ENCODE data around the gene TRIM9. TPM values are rescaled to one million over a fixed set of nuclear protein-coding genes. Genes with fewer than 3 reads are reported as not detected.

Gene TRIM9
- total RNA-seq, 1 experiment from 2014 or later = 9.8 TPM

- intact Hi-C loops (cut with micrococcal nuclease; ENCODE audit: unreplicated experiment) = loop anchor here (5.0 kb wide), 2 partner anchors 52 to 588 kb away; no protein-coding TSS in a partner anchor
- POLR2A ChIA-PET (ENCODE audit: low non-redundant PET) = no interaction called here
- Histone ChIP-seq H3K4me3 (ENCODE audit: low read depth, low read length, poor library complexity, severe bottlenecking) (no peak overlapping the region), H3K4me1 (ENCODE audit: insufficient read depth, low read length, poor library complexity, severe bottlenecking) (no peaks in the 10 kb centered on the region), H3K27me3 (replicated peaks; ENCODE audit: insufficient read depth, low read depth, low read length, poor library complexity) (no peaks in the 10 kb centered on the region), H3K9me3 (ENCODE audit: low read depth, low read length, poor library complexity, severe bottlenecking) (no peaks in the 10 kb centered on the region), H3K27ac (ENCODE audit: low read depth, low read length, poor library complexity, severe bottlenecking) (no peak overlapping the region), H3K36me3 (ENCODE audit: insufficient read depth, low read length, poor library complexity, severe bottlenecking) (no peaks in the 10 kb centered on the region)
- TF ChIP-seq CTCF (conservative IDR thresholded peaks at IDR 0.05; ENCODE audit: low read depth, low read length) = no peak
- TF ChIP-seq EZH2 (IDR thresholded peaks at IDR 0.05; ENCODE audit: borderline replicate concordance, low read depth, low read length, poor library complexity, severe bottlenecking) = no peak
- CTCF ChIA-PET = no interaction called here
- BruUV-seq (replicated peaks) = no TSS peak
- DNase-seq (ENCODE audit: low spot score) = no peak
Observed at GRCh38 chr14:51119411-51120051, 24.6 kb upstream of the TRIM9 start.

- no peak for DNase-seq (ENCODE audit: low spot score)
- intact Hi-C loops (cut with micrococcal nuclease; ENCODE audit: unreplicated experiment) = loop anchor here (5.0 kb wide), 2 partner anchors 52 to 588 kb away; no protein-coding TSS in a partner anchor
- Histone ChIP-seq H3K36me3 (ENCODE audit: insufficient read depth, low read length, poor library complexity, severe bottlenecking) (no peaks in the 10 kb centered on the region), H3K27ac (ENCODE audit: low read depth, low read length, poor library complexity, severe bottlenecking) (no peak overlapping the region), H3K4me1 (ENCODE audit: insufficient read depth, low read length, poor library complexity, severe bottlenecking) (no peaks in the 10 kb centered on the region), H3K9me3 (ENCODE audit: low read depth, low read length, poor library complexity, severe bottlenecking) (no peaks in the 10 kb centered on the region), H3K27me3 (replicated peaks; ENCODE audit: insufficient read depth, low read depth, low read length, poor library complexity) (no peaks in the 10 kb centered on the region), H3K4me3 (ENCODE audit: low read depth, low read length, poor library complexity, severe bottlenecking) (no peak overlapping the region)
- BruUV-seq (replicated peaks) = no TSS peak
- no peak for TF ChIP-seq EZH2 (IDR thresholded peaks at IDR 0.05; ENCODE audit: borderline replicate concordance, low read depth, low read length, poor library complexity, severe bottlenecking)
- TF ChIP-seq CTCF (conservative IDR thresholded peaks at IDR 0.05; ENCODE audit: low read depth, low read length) = no peak
- POLR2A ChIA-PET (ENCODE audit: low non-redundant PET) = no interaction called here
- CTCF ChIA-PET = no interaction called here
Observed at GRCh38 chr14:51118993-51119392, 24.1 kb upstream of the TRIM9 start.

GRCh38 chr14:51117593-51117992, 22.7 kb upstream of the TRIM9 start:
- ChIA-PET CTCF (no interaction called here), POLR2A (ENCODE audit: low non-redundant PET) (no interaction called here)
- Histone ChIP-seq H3K27ac (ENCODE audit: low read depth, low read length, poor library complexity, severe bottlenecking) (no peak overlapping the region), H3K9me3 (ENCODE audit: low read depth, low read length, poor library complexity, severe bottlenecking) (no peaks in the 10 kb centered on the region), H3K27me3 (replicated peaks; ENCODE audit: insufficient read depth, low read depth, low read length, poor library complexity) (no peaks in the 10 kb centered on the region), H3K4me3 (ENCODE audit: low read depth, low read length, poor library complexity, severe bottlenecking) (no peak overlapping the region), H3K36me3 (ENCODE audit: insufficient read depth, low read length, poor library complexity, severe bottlenecking) (no peaks in the 10 kb centered on the region), H3K4me1 (ENCODE audit: insufficient read depth, low read length, poor library complexity, severe bottlenecking) (no peaks in the 10 kb centered on the region)
- TF ChIP-seq CTCF (conservative IDR thresholded peaks at IDR 0.05; ENCODE audit: low read depth, low read length) (no peak), EZH2 (IDR thresholded peaks at IDR 0.05; ENCODE audit: borderline replicate concordance, low read depth, low read length, poor library complexity, severe bottlenecking) (no peak)
- intact Hi-C loops (cut with micrococcal nuclease; ENCODE audit: unreplicated experiment) = loop anchor here (5.0 kb wide), 2 partner anchors 50 to 590 kb away; no protein-coding TSS in a partner anchor
- BruUV-seq (replicated peaks) = no TSS peak
- no peak for DNase-seq (ENCODE audit: low spot score)

All from A673 (cell line).